Activated effector memory CD4-positive, alpha-beta T cell treated with anti-CD3 and anti-CD28 coated beads, Interleukin-2, amount 50 U/mL, for 16 hours (primary cell): ENCODE measurements around the gene WASF2.
"Not testable (repeated sequence)": the region's sequence is repeated elsewhere in the genome, so short reads cannot be mapped to it uniquely, and the experiment has no call there.

Source experiments
- DNase-seq: peaks from one replicate; pipeline ENCODE4 v3.0.0-alpha.2; 2020

The WASF2 gene

GRCh38 chr1:27492796-27493195 is 2.8 kb upstream of the WASF2 start:
- no peak for DNase-seq

GRCh38 chr1:27491748-27492700 is 2.1 kb upstream of the WASF2 start:
- peak; percentile 59 for DNase-seq

DNA sequence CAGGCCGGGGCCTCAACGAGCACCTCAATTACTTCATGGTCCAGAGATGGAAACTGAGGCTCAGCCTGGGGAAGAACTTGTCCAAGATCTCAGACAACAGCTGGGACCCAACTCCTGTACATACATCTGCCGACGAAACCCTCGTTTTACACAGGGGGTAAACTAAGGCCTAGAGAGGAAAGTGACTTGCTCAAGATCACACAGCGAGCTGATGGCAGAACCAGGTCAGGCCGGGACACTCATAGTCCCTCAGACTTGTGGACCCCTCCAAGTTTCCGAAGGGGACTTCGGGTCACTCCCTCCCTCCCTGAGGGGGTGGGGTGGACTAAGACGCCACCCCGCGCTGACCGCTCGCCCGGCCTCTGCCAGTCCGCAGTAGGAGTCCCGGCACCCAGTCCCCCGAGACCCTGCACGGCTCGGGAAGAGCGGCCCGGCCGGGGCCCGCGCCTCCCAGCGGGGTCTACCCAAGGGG is 430 bp downstream of the WASF2 start:
- no peak for DNase-seq

DNA sequence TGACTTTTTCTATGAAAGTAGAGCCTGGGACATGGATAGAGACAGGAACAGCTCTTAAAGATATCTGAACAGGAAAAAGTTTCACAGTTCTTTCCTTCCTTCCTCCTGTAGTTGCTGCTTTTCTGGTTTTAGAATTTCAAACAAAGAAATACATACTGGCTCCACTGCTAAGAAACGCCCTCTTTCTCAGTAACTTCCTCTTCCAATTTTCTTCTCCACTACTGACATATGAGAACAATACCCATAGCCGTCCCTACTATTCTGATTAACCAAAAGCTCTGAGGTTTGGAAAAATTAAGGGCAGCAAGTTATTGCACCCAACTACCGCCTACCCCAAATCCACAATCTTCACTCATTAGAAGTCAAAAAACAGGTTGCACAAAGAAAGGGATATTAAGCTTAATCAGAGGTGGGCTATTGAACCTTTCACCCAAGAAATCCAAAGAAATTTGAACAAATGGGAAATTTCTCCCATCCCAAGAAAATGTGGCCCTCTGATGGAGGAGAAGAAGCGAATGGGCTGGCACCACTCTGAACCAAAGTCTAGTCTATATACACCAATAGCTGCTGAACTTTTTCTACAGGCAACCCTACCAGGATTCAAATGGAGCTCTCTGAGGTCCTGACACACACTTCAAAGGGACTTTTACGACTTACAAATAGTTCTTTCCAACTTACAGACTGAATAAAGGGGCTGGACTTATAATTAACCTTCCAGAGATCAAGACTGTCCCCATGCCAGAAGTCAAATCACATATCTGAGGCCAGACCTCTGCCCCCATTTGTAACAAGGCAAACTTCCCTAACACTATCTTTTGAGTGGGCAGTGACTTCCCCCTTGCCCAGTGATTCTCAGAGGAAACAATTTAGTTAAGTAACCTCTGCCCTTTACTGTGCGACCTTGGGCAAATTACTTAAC is 1.7 kb downstream of the WASF2 start:
- no peak for DNase-seq

DNA sequence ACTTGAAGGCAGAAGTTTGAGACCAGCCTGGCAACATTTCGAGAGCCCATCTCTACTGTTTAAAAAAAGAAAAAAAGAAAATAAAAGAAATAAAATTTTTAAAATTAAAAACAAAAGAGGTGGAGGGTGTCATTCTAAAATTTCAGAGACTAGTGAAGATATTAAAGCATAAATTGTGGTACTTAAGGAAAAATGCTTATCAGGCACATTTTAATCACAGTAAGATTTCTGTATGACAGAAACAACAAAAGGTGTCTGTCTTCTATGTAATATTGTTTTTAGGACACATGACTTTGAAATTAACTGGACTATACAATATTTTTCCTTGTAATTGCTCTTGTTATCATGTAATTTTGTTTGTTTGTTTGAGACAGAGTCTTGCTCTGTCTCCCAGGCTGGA is 4.6 kb downstream of the WASF2 start:
- DNase-seq = no peak

DNA sequence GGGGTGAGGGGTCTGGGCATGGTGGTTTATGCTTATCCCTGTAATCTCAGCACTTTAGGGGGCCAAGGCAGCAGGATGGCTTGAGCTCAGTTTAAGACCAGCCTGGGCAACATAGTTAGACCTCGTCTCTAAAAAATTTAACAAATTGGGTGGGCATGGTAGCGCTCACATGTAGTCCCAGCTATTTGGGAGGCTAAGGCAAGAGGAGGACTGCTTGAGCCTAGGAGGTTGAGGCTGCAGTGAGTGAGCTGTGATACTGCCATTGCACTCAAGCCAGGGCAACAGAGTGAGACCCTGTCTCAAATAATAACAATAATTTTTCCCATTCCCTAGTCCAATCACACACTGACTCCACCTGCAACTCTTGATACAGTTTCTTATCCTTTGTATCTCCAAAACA is 6.3 kb downstream of the WASF2 start:
- DNase-seq = no peak

- DNase-seq = no peak
These were observed 7.9 kb downstream of the WASF2 start for GRCh38 chr1:27481994-27482620.

DNA sequence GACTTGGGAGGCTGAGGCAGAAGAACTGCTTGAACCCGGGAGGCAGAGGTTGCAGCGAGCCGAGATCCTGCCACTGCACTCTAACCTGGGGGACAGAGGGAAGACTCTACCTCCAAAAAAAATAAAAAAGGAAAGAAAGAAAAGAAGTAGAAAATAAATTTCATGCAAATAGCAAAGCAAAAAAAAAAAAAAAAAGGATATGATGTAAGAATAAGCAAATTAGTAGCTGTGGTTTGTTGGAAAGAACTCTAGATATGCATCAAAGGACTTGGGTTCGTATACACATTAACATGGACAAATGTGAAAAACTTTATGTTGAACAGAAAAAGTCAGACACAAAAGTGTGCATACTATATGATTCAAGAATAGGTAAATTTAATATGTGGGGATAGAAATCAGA is 11.9 kb downstream of the WASF2 start:
- DNase-seq = no peak

DNA sequence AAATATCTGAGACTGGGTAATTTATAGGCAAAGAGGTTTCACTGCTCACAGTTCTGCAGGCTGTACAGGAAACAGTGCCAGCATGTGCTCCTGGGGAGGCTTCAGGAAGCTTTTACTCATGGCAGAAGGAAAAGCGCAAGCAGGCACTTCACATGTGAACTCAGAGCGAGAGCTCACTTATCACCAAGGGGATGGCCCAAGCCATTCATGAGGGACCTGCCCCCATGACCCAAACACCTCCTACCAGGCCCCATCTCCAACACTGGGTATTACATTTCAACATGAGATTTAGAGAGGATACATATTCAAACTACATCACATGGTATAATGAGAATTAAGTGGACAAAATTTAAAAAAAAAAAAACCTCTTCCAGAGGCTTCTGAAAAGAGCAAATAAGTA is 13.7 kb downstream of the WASF2 start:
- DNase-seq = no peak

DNA sequence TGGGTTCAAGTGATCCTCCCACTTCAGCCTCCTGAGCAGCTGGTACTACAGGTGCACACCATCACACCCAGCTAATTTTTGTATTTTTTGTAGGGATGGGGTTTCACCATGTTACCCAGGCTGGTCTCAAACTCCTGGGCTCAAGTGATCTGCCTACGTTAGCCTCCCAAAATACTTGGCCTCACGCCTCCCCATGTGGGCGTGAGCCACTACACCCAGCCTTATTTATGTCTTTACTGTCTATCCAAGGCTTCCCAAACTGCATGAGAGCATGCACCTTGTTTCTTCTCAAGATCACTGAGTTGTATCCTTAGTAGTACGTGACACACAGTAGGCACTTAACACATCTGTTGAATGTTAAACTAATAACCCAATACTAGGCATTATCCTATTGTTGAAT is 14.2 kb downstream of the WASF2 start:
- no peak for DNase-seq

DNA sequence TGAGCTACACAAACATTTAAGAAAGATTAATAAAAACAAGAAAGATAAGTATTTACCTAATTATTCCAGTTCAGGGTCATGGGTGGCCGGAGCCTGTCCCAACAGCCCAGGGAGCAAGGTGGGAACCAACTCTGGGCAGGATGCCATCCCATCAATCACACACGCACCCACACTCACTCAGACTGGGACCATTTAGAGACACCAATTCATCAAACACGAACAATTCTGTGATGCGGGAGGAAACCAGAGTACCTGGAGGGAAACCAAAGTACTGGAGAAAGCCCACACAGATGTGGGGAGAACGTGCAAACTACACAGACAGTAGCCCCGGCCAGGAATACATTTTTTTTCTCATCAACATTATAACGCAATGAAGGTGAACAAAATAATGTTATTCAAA is 16.2 kb downstream of the WASF2 start:
- no peak for DNase-seq

- not testable (repeated sequence) for DNase-seq
These were observed 17.9 kb downstream of the WASF2 start for GRCh38 chr1:27472098-27472497.

DNA sequence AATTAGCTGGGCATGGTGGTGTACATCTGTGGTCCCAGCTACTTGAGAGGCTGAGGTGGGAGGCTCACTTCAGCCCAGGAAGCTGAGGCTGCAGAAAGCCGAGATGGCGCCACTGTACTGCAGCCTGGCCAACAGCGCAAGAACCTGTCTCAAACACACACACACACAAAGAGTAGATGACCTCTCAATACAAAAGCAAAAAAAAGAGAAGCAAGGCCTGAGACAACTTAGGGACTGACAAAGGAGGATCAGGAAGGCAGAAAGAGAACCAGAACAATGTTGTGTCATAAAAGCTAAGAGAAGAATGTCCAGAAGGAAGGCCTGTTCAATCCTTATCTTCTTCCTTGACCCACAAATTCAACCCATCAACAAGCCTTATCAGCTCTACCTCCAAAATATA is 18.5 kb downstream of the WASF2 start:
- no peak for DNase-seq

DNA sequence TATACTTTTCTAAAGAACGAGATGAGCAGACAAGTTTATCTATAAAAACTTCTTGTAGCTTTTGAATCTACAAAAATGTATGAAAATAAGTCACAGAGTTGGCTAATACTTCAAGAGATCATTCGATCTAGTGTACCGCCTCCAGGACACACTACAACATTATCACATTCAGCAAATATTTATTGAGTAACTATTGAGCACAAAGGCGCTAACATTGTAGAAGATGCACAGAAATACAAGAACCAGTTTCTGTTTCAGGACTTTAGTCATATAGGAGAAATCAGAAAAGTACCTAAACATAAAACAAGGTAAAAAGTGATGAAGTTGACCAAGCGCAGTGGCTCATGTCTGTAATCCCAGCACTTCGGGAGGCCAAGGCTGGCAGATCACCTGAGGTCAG is 20.6 kb downstream of the WASF2 start:
- DNase-seq = no peak

GRCh38 chr1:27468378-27468777 is 21.6 kb downstream of the WASF2 start:
- not testable (repeated sequence) for DNase-seq

GRCh38 chr1:27464926-27465647 is 24.9 kb downstream of the WASF2 start:
- DNase-seq = no peak

- DNase-seq = not testable (repeated sequence)
These were observed 26.1 kb downstream of the WASF2 start for GRCh38 chr1:27463916-27464315.

- DNase-seq = not testable (repeated sequence)
These were observed 31.4 kb downstream of the WASF2 start for GRCh38 chr1:27458521-27458920.

DNA sequence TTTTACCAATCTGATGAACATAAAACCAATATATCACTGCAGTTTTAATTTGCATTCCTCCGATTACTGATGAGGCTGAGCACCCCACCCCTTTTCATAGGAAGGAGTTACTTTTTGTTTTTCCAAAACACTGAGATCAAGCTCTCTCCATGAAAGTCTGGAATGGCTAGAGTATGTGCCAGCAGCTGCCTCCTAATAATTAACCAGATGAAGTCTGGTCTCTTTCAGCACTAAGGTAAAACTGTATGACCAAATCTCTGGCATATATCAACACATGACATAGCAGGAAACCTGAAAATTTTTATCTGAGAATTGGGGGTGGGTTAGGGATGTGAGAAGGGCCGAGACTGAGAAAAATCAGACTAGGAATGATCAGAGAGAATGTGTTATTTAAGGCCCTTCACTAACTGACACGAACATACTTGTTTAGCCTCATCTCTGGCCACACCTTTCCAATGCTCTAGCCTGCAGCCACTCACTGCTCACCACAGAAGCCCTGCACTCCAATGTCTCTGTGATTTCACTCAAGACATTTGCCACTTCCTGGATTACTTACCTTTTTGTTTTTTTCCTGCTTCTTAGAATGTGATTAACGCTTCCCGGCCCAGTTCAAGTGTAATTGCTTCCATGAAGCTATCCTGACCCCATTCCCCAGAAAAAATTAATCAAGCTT is 34.7 kb downstream of the WASF2 start:
- DNase-seq = no peak

- DNase-seq = no peak
These were observed 35.4 kb downstream of the WASF2 start for GRCh38 chr1:27454610-27455009.

DNA sequence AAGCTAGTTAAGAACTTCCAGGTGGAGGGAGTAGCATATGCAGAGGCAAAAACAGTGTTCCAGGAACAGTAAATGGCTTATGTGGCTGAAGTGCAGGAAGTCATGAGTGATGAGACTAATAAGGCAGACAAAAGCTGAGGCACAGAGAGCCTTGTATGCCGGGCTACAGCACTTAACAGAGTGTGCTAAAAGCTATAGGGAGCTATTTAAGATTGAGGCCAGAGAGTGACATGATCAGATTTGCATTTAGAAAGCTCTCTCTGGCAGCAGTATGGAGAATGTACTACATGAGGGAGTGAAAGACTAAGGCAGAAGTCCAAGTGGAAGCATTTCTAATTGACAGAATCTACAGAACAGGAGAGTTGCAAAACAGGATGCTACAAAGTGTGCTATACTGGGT is 38.6 kb downstream of the WASF2 start:
- DNase-seq = no peak

GRCh38 chr1:27448982-27449381 is 41.0 kb downstream of the WASF2 start:
- DNase-seq = no peak
